IPS-20b (cell line): ENCODE results near the gene TULP4.

Experiments used
- H3K27ac ChIP-seq: one replicate; pipeline ENCODE4 v1.5.1; 2013; ENCODE audit warnings: low read length
- H3K27me3 ChIP-seq: 2 replicates; pipeline ENCODE4 v1.6.1; 2013; ENCODE audit warnings: mild to moderate bottlenecking, low read length, inconsistent platforms; ENCODE audit not compliant: insufficient read depth
- H3K36me3 ChIP-seq: 2 replicates; pipeline ENCODE4 v1.6.1; 2013; ENCODE audit warnings: low read depth, mild to moderate bottlenecking, inconsistent platforms, low read length, moderate library complexity; ENCODE audit not compliant: insufficient read depth
- H3K4me1 ChIP-seq: 2 replicates; pipeline ENCODE4 v1.6.1; 2013; ENCODE audit warnings: mild to moderate bottlenecking, control low read depth, inconsistent platforms, low read length, moderate library complexity; ENCODE audit not compliant: insufficient read depth
- H3K4me3 ChIP-seq: 2 replicates; pipeline ENCODE4 v1.5.1; 2013; ENCODE audit warnings: mild to moderate bottlenecking, low read length, inconsistent platforms
- H3K9ac ChIP-seq: 2 replicates; pipeline ENCODE4 v1.6.1; 2013; ENCODE audit warnings: low read depth, mild to moderate bottlenecking, inconsistent platforms, low read length, moderate library complexity
- H3K9me3 ChIP-seq: 2 replicates; pipeline ENCODE4 v1.6.1; 2013; ENCODE audit warnings: mild to moderate bottlenecking, low read depth, low read length, inconsistent platforms; ENCODE audit not compliant: insufficient read depth

Gene TULP4

GRCh38 chr6:158369241-158369640 is 57.0 kb downstream of the TULP4 start:
- no peaks in the 10 kb centered on the region for H3K27me3 ChIP-seq
- no peaks in the 10 kb centered on the region for H3K4me1 ChIP-seq
- no peak overlapping the region for H3K27ac ChIP-seq
- no peak overlapping the region for H3K9ac ChIP-seq
- H3K9me3 ChIP-seq = no peaks in the 10 kb centered on the region
- H3K36me3 ChIP-seq = no peaks in the 10 kb centered on the region
- no peak overlapping the region for H3K4me3 ChIP-seq

GRCh38 chr6:158370805-158371204 is 58.5 kb downstream of the TULP4 start:
- Histone ChIP-seq H3K4me1 (no peaks in the 10 kb centered on the region), H3K27me3 (no peaks in the 10 kb centered on the region), H3K4me3 (no peak overlapping the region), H3K36me3 (no peaks in the 10 kb centered on the region; the same call in 1 of the 2 replicates), H3K9ac (no peak overlapping the region), H3K9me3 (no peaks in the 10 kb centered on the region), H3K27ac (no peak overlapping the region)

- no peaks in the 10 kb centered on the region for H3K9me3 ChIP-seq
- H3K4me3 ChIP-seq = no peak overlapping the region
- H3K4me1 ChIP-seq = no peaks in the 10 kb centered on the region
- no peaks in the 10 kb centered on the region for H3K27me3 ChIP-seq
- H3K36me3 ChIP-seq = no peaks in the 10 kb centered on the region; the same call in 1 of the 2 replicates
- no peak overlapping the region for H3K27ac ChIP-seq
- no peak overlapping the region for H3K9ac ChIP-seq
Measured at GRCh38 chr6:158371261-158371660, 59.0 kb downstream of the TULP4 start.

- Histone ChIP-seq H3K27ac (no peak overlapping the region), H3K27me3 (no peaks in the 10 kb centered on the region), H3K9ac (no peak overlapping the region), H3K36me3 (no peaks in the 10 kb centered on the region; the same call in 1 of the 2 replicates), H3K9me3 (no peaks in the 10 kb centered on the region), H3K4me3 (no peak overlapping the region), H3K4me1 (no peaks in the 10 kb centered on the region; the same call in 1 of the 2 replicates)
Measured at GRCh38 chr6:158372574-158372973, 60.3 kb downstream of the TULP4 start.

GRCh38 chr6:158373214-158373613 is 60.9 kb downstream of the TULP4 start:
- no peaks in the 10 kb centered on the region for H3K9me3 ChIP-seq
- H3K27ac ChIP-seq = no peak overlapping the region
- no peaks in the 10 kb centered on the region; the same call in 1 of the 2 replicates for H3K4me1 ChIP-seq
- H3K9ac ChIP-seq = no peak overlapping the region
- H3K4me3 ChIP-seq = no peak overlapping the region
- H3K27me3 ChIP-seq = no peaks in the 10 kb centered on the region
- no peaks in the 10 kb centered on the region; the same call in 1 of the 2 replicates for H3K36me3 ChIP-seq

GRCh38 chr6:158374020-158374419 is 61.8 kb downstream of the TULP4 start:
- no peak overlapping the region for H3K27ac ChIP-seq
- no peak overlapping the region for H3K4me3 ChIP-seq
- H3K36me3 ChIP-seq = no peaks in the 10 kb centered on the region; the same call in 1 of the 2 replicates
- no peak overlapping the region for H3K9ac ChIP-seq
- H3K9me3 ChIP-seq = no peaks in the 10 kb centered on the region
- H3K27me3 ChIP-seq = no peaks in the 10 kb centered on the region
- no peaks in the 10 kb centered on the region; the same call in 1 of the 2 replicates for H3K4me1 ChIP-seq

GRCh38 chr6:158376631-158377081 is 64.4 kb downstream of the TULP4 start:
- Histone ChIP-seq H3K4me1 (no peaks in the 10 kb centered on the region; the same call in 1 of the 2 replicates), H3K9ac (no peak overlapping the region), H3K4me3 (no peak overlapping the region), H3K27ac (no peak overlapping the region), H3K9me3 (no peaks in the 10 kb centered on the region), H3K36me3 (no peaks in the 10 kb centered on the region; the same call in 1 of the 2 replicates), H3K27me3 (no peaks in the 10 kb centered on the region)

- Histone ChIP-seq H3K4me1 (no peaks in the 10 kb centered on the region; the same call in 1 of the 2 replicates), H3K4me3 (no peak overlapping the region), H3K36me3 (no peaks in the 10 kb centered on the region; the same call in 1 of the 2 replicates), H3K27ac (no peak overlapping the region), H3K9me3 (no peaks in the 10 kb centered on the region), H3K9ac (no peak overlapping the region), H3K27me3 (no peaks in the 10 kb centered on the region)
Measured at GRCh38 chr6:158377860-158378259, 65.6 kb downstream of the TULP4 start.

- Histone ChIP-seq H3K27ac (no peak overlapping the region), H3K9me3 (no peaks in the 10 kb centered on the region), H3K4me3 (no peak overlapping the region), H3K4me1 (no peaks in the 10 kb centered on the region; the same call in 1 of the 2 replicates), H3K27me3 (no peaks in the 10 kb centered on the region), H3K36me3 (no peaks in the 10 kb centered on the region; the same call in 1 of the 2 replicates), H3K9ac (no peak overlapping the region)
Measured at GRCh38 chr6:158379336-158379735, 67.1 kb downstream of the TULP4 start.

GRCh38 chr6:158381214-158381613 is 68.9 kb downstream of the TULP4 start:
- Histone ChIP-seq H3K27me3 (no peaks in the 10 kb centered on the region), H3K36me3 (no peaks in the 10 kb centered on the region), H3K4me1 (no peaks in the 10 kb centered on the region; the same call in 1 of the 2 replicates), H3K27ac (no peak overlapping the region), H3K9me3 (no peaks in the 10 kb centered on the region), H3K4me3 (no peak overlapping the region), H3K9ac (no peak overlapping the region)

- no peaks in the 10 kb centered on the region for H3K36me3 ChIP-seq
- no peak overlapping the region for H3K27ac ChIP-seq
- no peaks in the 10 kb centered on the region for H3K27me3 ChIP-seq
- no peaks in the 10 kb centered on the region; the same call in 1 of the 2 replicates for H3K4me1 ChIP-seq
- H3K9me3 ChIP-seq = no peaks in the 10 kb centered on the region
- no peak overlapping the region for H3K9ac ChIP-seq
- no peak overlapping the region for H3K4me3 ChIP-seq
Measured at GRCh38 chr6:158382491-158382890, 70.2 kb downstream of the TULP4 start.

- Histone ChIP-seq H3K9ac (no peak overlapping the region), H3K9me3 (no peaks in the 10 kb centered on the region), H3K4me1 (no peaks in the 10 kb centered on the region; the same call in 1 of the 2 replicates), H3K36me3 (no peaks in the 10 kb centered on the region), H3K27ac (no peak overlapping the region), H3K27me3 (no peaks in the 10 kb centered on the region), H3K4me3 (no peak overlapping the region)
Measured at GRCh38 chr6:158383057-158383456, 70.8 kb downstream of the TULP4 start.
